Measurements from ENCODE around the gene SPI1.

DNA sequence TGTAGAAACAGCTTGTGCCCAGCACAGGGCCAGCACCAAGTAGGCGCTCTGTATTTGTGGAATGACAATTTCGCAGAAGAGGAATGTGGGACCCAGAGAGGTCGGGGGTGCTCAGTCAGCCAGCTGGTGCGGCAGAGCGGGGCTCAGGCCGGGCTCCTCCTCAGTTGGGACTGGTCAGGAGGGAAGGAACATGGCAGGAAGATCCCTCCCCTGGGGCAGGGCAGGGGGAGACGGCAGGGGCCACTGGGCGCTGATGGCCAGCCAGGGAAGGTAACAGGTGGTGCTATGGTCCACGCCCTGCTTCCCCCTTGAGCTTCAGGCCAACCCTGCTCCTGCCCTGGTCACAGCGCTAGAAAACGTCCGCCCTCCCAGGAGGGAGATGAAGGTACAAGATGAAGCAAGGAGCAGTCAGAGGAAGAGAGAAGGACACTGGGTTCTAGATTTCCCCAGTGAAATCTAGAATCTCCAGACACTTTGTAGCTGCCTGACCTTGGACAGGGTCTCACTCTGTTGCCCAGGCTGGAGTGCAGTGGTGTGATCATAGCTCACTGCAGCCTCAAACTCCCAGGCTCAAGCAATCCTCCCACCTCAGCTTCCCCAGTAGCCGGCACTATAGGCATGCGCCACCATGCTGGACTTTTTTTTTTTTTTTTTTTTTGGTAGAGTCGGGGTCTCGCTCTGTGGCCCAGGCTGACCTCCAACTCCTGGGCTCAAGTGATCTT is 13.5 kb upstream of the SPI1 start:
- TF ChIP-seq, protein P1, sequence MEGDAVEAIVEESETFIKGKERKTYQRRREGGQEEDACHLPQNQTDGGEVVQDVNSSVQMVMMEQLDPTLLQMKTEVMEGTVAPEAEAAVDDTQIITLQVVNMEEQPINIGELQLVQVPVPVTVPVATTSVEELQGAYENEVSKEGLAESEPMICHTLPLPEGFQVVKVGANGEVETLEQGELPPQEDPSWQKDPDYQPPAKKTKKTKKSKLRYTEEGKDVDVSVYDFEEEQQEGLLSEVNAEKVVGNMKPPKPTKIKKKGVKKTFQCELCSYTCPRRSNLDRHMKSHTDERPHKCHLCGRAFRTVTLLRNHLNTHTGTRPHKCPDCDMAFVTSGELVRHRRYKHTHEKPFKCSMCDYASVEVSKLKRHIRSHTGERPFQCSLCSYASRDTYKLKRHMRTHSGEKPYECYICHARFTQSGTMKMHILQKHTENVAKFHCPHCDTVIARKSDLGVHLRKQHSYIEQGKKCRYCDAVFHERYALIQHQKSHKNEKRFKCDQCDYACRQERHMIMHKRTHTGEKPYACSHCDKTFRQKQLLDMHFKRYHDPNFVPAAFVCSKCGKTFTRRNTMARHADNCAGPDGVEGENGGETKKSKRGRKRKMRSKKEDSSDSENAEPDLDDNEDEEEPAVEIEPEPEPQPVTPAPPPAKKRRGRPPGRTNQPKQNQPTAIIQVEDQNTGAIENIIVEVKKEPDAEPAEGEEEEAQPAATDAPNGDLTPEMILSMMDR (conservative IDR thresholded peaks at IDR 0.05): no peak
- TF ChIP-seq ZFX (IDR thresholded peaks at IDR 0.05): no peak

Data from C4-2B (cell line).